AG08396 (cell line): ENCODE data around the gene CYP1A2.
A peak's percentile ranks its signal among the peaks of the same experiment; 100 is the strongest.
"Not testable (repeated sequence)": the region's sequence is repeated elsewhere in the genome, so short reads cannot be mapped to it uniquely, and the experiment has no call there.

Experiments
- DNase-seq: peaks from one replicate; pipeline ENCODE4 v3.0.0; 2012; ENCODE audit warnings: low spot score, mixed read lengths

The CYP1A2 gene

GRCh38 chr15:74776821-74777768 is 28.4 kb downstream of the CYP1A2 start:
- no peak for DNase-seq

- DNase-seq = no peak
These were observed 29.3 kb downstream of the CYP1A2 start for GRCh38 chr15:74777769-74778598.

DNA sequence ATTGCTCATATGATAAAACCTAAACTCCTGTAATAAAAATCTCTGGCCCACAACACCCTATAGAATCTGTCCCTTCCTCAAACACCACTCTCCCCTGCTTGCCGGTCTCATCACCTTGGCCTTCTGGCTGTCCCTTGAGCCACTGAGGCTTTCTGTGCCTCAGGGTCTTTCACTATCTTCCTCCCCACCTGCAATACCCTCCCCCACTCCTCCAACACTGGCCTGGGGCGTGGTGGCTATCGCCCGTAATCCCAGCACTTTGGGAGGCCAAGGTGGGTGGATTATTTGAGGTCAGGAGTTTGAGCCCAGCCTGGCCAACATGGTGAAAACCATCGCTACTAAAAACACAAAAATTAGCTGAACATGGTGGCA is 29.9 kb downstream of the CYP1A2 start:
- no peak for DNase-seq

DNA sequence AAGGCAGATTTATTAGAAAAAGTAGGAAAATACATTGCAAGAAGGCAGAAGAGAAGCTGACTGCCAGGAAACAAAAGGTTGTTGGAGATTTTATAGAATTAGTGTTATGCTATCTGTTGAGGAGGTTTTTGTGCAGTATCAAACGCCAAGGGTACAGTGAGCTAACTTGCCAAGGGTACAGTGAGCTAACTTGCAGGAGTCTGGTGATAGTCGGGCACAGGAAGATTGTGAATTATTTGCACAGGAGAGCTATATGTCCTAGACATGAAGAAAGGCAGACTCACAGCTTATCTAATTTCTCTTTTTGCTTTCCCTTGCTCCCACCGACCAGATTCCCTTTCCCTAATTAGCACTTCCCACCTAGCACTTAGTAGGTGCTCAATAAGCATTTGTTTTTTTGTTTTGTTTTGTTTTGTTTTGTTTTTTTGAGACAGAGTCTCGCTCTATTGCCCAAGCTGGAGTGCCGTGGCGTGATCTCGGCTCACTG is 30.6 kb downstream of the CYP1A2 start:
- DNase-seq = no peak

DNA sequence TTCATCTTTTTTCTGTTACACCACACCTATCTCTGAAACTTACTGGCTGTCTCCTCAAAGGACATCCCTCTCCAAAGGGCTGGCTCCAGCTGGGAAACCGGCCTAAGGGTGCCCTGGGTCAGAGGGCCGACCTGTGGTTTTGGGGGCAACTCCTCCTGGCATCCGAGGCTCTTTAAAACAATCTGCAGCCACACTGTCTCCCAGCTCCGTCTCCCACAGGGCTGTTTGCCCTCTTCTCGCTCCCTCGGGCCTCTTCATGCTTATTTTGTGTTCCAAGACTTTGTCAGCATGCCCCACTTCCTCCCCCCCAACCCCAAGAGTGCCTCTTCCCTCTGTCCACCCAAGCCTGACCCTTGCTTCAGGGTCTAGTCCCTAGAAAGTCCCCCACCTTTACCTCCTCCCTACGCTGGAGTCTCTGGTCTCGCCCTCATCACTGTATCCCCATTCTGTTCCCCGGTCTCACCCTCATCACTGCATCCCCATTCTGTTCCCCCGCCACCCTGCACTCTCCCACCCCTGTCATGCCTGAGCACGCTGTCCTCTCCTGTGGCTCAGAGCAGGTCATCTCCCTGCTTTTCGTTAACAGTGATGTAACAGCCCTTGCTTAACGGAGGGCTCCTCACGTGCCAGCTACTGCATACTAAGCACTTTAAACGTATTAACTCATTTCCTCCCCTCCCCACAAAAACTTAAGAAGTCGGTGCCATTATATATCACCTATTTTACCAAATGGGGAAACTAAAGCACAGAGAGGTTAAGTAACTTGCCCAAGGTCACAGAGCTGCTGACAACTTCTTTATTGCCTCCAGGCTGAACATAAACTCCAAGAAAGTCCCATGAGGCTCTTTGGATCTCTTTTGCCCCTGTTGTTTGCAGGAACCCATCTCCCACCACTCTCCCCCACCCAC is 32.1 kb downstream of the CYP1A2 start:
- no peak for DNase-seq

GRCh38 chr15:74781431-74782258 is 33.0 kb downstream of the CYP1A2 start, which contains the start of gene CSK:
TSS of gene CSK (plus strand) at chr15:74782080. CDS start at chr15:74798298, 16,218 bp downstream.
- peak; percentile 98 for DNase-seq

DNA sequence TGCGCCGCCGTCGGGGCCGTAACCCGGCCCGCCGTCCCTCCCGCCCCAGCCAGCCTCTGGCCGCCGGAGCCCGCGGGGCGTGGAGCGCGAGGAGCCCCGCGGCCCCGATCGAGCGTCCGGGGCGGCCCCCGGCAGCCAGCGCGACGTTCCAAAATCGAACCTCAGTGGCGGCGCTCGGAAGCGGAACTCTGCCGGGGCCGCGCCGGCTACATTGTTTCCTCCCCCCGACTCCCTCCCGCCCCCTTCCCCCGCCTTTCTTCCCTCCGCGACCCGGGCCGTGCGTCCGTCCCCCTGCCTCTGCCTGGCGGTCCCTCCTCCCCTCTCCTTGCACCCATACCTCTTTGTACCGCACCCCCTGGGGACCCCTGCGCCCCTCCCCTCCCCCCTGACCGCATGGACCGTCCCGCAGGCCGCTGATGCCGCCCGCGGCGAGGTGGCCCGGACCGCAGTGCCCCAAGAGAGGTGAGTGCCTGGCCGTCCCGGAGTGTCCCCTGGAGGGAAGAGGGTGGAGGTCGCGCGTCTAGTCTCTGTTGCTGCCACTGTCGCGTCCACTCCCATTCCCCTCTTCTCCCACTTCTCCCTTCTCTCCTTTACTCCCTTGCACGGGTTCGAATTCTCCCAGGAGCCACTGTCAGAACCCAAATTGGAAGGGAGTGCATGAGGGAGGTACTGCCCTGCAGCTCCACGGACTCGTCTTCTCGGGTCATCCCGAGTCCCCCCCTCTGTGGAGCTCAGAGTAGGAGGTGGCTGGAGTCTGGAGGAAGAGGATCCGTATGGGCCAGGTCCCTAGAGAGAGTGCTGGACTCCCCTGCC is 33.8 kb downstream of the CYP1A2 start:
- peak; percentile 63 for DNase-seq

- peak; percentile 52 for DNase-seq
These were observed 34.6 kb downstream of the CYP1A2 start for GRCh38 chr15:74783072-74783807.

- DNase-seq = no peak
These were observed 35.1 kb downstream of the CYP1A2 start for GRCh38 chr15:74783808-74784175.

DNA sequence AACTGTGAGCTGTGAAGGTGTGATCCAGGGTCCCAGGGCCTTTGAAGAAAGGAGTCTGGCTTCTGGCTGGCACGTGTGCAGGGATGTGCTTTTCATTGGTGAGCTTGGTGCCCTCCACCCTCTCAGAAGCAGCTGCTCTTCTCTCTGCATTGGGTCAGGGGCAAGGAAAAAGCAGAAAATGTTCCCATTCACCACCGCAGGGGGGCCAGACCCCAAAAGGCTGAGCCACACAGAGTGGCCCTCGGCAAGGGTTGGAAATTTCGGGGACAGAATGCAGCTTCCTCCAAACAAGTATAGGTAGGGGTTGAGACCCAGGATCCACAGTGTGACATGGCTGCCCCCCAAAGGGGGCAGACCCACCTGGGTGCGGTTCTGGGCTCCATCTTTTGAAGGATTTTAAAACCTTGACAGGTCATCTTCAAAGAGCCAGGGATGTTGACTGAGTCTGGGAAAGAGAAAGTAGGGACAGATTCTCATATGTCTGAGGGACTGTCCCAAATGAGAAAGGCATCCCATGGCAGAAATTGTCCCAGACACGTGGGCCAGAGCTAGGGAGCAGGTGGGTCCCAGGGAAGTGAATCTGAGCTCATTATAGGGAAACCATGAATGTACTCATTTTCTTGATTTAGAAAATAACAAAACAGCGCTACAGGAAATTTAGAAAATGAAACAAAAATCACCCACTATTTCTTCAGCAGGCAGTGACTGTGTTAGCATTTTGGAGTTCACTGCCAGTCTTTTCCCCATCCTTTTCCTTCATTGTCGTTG is 36.0 kb downstream of the CYP1A2 start:
- no peak for DNase-seq

DNA sequence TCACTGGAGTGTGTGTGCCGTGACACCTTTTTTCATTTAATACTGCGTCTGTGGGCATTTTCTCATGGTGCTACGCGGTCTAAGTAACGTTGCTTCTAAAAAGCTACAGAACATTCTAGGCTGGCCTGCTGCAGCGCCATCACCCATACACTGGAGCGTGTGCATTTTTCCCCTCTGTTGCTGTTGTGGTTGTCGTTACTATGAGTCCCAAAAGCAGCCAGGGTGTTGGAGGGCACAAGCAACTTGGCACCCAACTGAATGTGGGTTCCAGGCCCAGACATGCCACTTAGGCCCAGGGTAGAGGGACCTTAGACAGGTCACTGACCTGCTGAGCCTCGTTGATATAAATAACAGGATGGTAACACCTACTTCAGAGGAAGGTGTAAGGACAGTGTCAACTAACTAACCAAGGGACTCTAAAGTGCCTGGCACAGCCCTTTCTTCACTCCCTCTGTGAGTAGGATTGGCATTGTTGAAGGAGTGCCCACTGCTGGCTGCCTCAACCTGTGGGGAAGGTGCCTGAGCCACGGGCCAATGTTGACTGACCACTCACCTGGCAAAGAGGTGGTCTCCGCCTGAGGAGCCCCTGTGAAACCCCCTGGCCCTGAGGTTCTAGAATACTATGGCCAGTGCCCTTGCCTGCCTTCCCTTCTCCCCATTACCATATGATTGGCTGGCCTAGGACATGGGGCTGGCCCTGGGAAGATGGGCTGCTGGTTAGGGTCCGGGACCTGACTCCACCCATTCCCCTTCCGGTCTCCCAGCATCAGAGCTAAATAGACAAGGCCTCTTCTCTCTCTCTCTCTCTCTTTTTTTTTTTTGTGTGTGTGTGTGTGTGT is 36.8 kb downstream of the CYP1A2 start:
- DNase-seq = no peak

DNA sequence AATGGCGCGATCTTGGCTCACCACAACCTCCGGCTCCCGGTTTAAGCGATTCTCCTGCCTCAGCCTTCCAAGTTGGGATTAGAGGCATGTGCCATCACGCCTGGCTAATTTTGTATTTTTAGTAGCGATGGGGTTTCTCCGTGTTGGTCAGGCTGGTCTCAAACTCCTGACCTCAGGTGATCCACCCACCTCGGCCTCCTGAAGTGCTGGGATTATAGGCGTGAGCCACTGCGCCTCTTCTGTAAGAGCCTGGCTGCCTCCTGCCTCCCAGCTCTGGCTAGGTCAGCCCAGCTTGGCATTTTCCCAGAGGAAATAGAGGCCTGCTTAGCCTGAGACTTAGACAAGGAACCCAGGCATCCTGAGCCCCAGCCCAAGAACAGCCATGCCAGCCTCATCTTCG is 37.4 kb downstream of the CYP1A2 start:
- DNase-seq = not testable (repeated sequence)

DNA sequence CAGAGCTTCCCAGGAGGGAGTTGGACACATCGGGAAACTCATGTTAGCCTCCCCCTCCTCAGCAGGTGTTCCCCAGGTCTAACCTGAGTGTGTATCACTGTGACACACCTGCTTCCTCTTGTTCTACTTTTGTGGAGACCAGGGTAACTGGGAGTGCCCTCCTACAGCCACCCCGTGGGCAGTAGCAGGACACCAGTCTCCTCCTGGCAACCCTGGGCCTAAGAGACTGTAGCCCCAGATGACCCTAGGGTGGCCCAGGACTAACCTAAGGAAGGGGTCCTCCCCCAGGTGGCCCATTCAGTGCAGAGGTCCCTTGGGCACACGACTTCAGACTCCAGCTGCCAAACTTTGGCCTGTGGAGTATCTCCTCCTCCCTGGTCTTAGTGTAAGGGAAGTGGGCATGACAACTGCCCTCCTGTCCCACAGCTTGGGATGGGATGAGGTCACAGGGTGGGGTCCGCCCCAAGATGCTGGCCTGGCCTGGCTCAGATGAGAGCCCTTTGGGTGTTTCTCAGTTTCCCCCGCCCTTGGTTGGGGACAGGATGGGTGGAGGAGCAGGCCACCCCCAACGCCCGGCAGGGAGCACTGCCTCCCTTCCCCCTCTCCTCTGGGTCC is 38.0 kb downstream of the CYP1A2 start:
- no peak for DNase-seq

GRCh38 chr15:74787251-74788041 is 38.8 kb downstream of the CYP1A2 start:
- DNase-seq = peak; percentile 65

- no peak for DNase-seq
These were observed 39.5 kb downstream of the CYP1A2 start for GRCh38 chr15:74788042-74788682.

- DNase-seq = no peak
These were observed 40.1 kb downstream of the CYP1A2 start for GRCh38 chr15:74788683-74789151.
